Measurements from ENCODE around the gene GNA12. TPM values are rescaled to one million over a fixed set of nuclear protein-coding genes. Genes with fewer than 3 reads are reported as not detected.
A peak's percentile ranks its signal among the peaks of the same experiment; 100 is the strongest.

GNA12 gene
- total and polyA plus RNA-seq, 9 of the 15 experiments (the other 6 are each of a cell fraction or from before 2014, with no cell fraction given) = 0.65 to 32.7 (median 9.6) TPM

DNA sequence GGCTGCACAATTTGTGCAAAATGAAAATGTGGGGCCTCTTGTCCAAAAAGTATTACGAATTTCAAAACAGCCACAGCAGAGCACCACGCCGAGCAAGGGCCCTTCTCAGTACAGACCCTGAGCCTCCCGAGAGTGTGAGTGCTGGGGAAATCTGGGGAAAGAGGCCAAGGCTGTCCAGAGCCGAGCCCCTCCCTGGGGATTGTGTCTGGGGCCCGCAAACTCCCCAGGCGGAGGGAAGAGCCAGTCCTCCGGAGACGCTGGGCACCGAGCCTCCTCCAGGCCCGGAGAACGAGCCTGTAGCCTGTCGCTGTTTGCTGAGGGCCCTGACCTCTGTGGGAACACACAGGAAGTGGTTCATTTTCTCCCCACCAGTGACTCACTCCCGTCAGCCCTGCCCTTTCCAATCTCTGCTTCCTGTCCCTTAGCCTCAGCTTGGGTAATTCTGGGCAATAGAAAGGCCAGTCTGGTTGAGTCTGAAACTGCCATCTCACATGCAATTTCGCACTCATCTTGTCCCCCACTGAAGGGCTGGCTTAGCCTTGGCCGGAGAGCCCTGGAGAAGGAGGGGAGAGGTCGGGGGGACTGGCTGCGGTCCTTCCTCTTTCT, 19.5 kb upstream of the GNA12 start (continued):
- TF ChIP-seq ZBTB7A (IDR thresholded peaks at IDR 0.05; ENCODE audit: borderline replicate concordance, control insufficient read depth, low read depth, low read length) = no peak; the same call in 1 of the 2 replicates
- TF ChIP-seq SAP30 (IDR thresholded peaks at IDR 0.05; ENCODE audit: borderline replicate concordance, insufficient read depth, low read depth, low read length, poor library complexity, severe bottlenecking) = no peak
- TF ChIP-seq HOXB6 (CRISPR knock-in tag; IDR thresholded peaks at IDR 0.05; ENCODE audit: borderline replicate concordance) = no peak
- TF ChIP-seq NFE2 (IDR thresholded peaks at IDR 0.05; ENCODE audit: low read depth) = peak; percentile 40
- TF ChIP-seq, protein P1, sequence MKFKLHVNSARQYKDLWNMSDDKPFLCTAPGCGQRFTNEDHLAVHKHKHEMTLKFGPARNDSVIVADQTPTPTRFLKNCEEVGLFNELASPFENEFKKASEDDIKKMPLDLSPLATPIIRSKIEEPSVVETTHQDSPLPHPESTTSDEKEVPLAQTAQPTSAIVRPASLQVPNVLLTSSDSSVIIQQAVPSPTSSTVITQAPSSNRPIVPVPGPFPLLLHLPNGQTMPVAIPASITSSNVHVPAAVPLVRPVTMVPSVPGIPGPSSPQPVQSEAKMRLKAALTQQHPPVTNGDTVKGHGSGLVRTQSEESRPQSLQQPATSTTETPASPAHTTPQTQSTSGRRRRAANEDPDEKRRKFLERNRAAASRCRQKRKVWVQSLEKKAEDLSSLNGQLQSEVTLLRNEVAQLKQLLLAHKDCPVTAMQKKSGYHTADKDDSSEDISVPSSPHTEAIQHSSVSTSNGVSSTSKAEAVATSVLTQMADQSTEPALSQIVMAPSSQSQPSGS (CRISPR knock-in tag; IDR thresholded peaks at IDR 0.05) = no peak
- no peak for TF ChIP-seq BRD4 (IDR thresholded peaks at IDR 0.05)
- no peak for TF ChIP-seq KAT7 (CRISPR knock-in tag; IDR thresholded peaks at IDR 0.05; ENCODE audit: borderline replicate concordance)
- peak; percentile 28; the same call in 1 of the 2 replicates for TF ChIP-seq TOE1 (IDR thresholded peaks at IDR 0.05; ENCODE audit: borderline replicate concordance)
- TF ChIP-seq TOE1 (CRISPR knock-in tag; IDR thresholded peaks at IDR 0.05; ENCODE audit: borderline replicate concordance, low read depth) = no peak
- no peak for TF ChIP-seq ZC3H11A (IDR thresholded peaks at IDR 0.05; ENCODE audit: low read depth, low read length)
- TF ChIP-seq, protein P2, sequence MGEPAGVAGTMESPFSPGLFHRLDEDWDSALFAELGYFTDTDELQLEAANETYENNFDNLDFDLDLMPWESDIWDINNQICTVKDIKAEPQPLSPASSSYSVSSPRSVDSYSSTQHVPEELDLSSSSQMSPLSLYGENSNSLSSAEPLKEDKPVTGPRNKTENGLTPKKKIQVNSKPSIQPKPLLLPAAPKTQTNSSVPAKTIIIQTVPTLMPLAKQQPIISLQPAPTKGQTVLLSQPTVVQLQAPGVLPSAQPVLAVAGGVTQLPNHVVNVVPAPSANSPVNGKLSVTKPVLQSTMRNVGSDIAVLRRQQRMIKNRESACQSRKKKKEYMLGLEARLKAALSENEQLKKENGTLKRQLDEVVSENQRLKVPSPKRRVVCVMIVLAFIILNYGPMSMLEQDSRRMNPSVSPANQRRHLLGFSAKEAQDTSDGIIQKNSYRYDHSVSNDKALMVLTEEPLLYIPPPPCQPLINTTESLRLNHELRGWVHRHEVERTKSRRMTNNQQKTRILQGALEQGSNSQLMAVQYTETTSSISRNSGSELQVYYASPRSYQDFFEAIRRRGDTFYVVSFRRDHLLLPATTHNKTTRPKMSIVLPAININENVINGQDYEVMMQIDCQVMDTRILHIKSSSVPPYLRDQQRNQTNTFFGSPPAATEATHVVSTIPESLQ (CRISPR knock-in tag; IDR thresholded peaks at IDR 0.05) = no peak
- TF ChIP-seq, protein P3, sequence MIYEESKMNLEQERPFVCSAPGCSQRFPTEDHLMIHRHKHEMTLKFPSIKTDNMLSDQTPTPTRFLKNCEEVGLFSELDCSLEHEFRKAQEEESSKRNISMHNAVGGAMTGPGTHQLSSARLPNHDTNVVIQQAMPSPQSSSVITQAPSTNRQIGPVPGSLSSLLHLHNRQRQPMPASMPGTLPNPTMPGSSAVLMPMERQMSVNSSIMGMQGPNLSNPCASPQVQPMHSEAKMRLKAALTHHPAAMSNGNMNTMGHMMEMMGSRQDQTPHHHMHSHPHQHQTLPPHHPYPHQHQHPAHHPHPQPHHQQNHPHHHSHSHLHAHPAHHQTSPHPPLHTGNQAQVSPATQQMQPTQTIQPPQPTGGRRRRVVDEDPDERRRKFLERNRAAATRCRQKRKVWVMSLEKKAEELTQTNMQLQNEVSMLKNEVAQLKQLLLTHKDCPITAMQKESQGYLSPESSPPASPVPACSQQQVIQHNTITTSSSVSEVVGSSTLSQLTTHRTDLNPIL (CRISPR knock-in tag; IDR thresholded peaks at IDR 0.05) = no peak
- peak; percentile 91 for TF ChIP-seq HDAC2 (IDR thresholded peaks at IDR 0.05)
- no peak for TF ChIP-seq MCM3 (IDR thresholded peaks at IDR 0.05)
- TF ChIP-seq CREBBP (IDR thresholded peaks at IDR 0.05; ENCODE audit: low read depth, low read length) = no peak
- TF ChIP-seq EP300 (IDR thresholded peaks at IDR 0.05; ENCODE audit: low read length) = peak; percentile 49; the same call in 1 of the 2 replicates
- no peak for TF ChIP-seq ZNF184 (CRISPR knock-in tag; IDR thresholded peaks at IDR 0.05)
- TF ChIP-seq ZNF384 (IDR thresholded peaks at IDR 0.05; ENCODE audit: low read depth, low read length) = no peak
- TF ChIP-seq, protein P4, sequence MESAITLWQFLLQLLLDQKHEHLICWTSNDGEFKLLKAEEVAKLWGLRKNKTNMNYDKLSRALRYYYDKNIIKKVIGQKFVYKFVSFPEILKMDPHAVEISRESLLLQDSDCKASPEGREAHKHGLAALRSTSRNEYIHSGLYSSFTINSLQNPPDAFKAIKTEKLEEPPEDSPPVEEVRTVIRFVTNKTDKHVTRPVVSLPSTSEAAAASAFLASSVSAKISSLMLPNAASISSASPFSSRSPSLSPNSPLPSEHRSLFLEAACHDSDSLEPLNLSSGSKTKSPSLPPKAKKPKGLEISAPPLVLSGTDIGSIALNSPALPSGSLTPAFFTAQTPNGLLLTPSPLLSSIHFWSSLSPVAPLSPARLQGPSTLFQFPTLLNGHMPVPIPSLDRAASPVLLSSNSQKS (CRISPR knock-in tag; IDR thresholded peaks at IDR 0.05) = no peak
- TF ChIP-seq, protein P5, sequence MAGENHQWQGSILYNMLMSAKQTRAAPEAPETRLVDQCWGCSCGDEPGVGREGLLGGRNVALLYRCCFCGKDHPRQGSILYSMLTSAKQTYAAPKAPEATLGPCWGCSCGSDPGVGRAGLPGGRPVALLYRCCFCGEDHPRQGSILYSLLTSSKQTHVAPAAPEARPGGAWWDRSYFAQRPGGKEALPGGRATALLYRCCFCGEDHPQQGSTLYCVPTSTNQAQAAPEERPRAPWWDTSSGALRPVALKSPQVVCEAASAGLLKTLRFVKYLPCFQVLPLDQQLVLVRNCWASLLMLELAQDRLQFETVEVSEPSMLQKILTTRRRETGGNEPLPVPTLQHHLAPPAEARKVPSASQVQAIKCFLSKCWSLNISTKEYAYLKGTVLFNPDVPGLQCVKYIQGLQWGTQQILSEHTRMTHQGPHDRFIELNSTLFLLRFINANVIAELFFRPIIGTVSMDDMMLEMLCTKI (IDR thresholded peaks at IDR 0.05; ENCODE audit: partially characterized antibody) = no peak
- no peak for TF ChIP-seq HNRNPLL (IDR thresholded peaks at IDR 0.05; ENCODE audit: low read depth, low read length, poor library complexity, severe bottlenecking)
- TF ChIP-seq ZNF764 (CRISPR knock-in tag; IDR thresholded peaks at IDR 0.05; ENCODE audit: low read depth) = no peak

Measured in K562 (cell line).